Epidermal melanocyte (primary cell): ENCODE data around the gene HOXA3.

ENCODE experiments used
- DNase-seq: peaks from one replicate; pipeline ENCODE4 v3.0.0; 2011; ENCODE audit warnings: low spot score; ENCODE audit not compliant: insufficient read length

HOXA3 gene

GRCh38 chr7:27156508-27156898 is 4.1 kb upstream of the HOXA3 start, which contains the start of gene HOXA7:
Gene HOXA7, minus strand, starts transcription at chr7:27156675. Its CDS starts 130 bp downstream, at chr7:27156545.
- DNase-seq: peak; percentile 89

DNA sequence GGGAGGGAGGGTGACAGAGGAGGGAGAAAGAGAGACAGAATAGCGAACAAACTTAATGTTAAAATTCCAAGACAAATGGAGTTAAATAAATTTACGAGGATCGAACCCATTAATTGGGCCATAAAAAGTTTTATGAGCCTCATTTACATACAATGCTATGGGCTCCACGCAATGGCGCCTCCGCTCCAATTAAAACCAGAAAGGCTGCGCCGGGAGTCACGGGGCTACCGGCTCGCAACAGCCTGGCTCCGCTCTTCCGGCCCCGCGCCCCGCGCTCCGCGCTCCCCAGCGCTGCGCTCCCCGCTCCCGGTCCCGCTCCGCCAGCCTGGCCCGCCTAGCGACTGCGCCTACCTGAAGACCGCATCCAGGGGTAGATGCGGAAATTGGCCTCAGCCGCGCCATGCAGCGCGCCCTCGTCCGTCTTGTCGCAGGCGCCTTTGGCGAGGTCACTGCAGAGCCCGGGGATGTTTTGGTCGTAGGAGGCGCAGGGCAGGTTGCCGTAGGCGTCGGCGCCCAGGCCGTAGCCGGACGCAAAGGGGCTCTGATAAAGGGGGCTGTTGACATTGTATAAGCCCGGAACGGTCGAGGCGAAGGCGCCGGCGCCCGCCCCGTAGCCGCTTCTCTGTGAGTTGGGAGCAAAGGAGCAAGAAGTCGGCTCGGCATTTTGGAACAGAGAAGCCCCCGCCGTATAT is 3.6 kb upstream of the HOXA3 start:
- no peak for DNase-seq

GRCh38 chr7:27154901-27155815 is 2.8 kb upstream of the HOXA3 start:
- DNase-seq: no peak

- no peak for DNase-seq
These were observed 2.0 kb upstream of the HOXA3 start for GRCh38 chr7:27154369-27154768.

- no peak for DNase-seq
These were observed 1.1 kb upstream of the HOXA3 start for GRCh38 chr7:27153526-27153925.

GRCh38 chr7:27152816-27153442 is 546 bp upstream of the HOXA3 start:
- no peak for DNase-seq

- DNase-seq: no peak
These were observed 947 bp downstream of the HOXA3 start for GRCh38 chr7:27151341-27151930.

- DNase-seq: peak; percentile 97
These were observed 1.6 kb downstream of the HOXA3 start for GRCh38 chr7:27150568-27151340.

DNA sequence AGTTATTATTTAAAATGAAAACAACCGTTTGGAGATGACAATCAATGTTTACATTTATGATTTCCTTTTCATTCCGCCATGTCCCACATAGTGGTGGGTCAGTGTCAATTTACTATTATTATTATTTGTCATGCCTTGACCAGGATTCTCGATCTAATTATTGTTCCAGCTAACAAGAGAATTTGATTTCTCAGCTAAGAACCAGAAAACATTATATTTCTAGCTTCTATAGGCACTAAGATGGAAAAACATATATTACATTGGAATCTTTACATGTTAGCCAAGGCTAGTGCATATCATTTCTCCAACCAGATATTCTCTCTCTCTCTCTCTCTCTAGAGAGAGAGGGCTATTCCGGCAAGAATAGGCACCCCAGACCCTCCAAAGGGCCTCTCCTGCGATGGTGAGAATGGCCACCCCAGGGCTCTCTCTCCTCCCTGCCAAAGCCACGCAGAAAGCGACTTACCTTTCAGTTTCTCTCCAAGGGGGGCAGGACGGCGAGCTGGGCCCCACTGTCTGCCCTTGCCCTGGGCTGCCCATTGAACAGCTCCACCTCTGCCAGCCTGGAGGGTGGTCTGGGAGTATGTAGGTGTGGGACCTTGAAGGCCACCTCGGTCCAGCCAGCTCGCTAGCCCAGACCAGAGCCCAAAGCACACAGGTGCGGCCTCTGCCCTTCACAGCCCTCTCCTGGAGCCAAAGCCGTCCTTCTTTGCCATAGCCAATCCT is 2.4 kb downstream of the HOXA3 start:
- DNase-seq: no peak

DNA sequence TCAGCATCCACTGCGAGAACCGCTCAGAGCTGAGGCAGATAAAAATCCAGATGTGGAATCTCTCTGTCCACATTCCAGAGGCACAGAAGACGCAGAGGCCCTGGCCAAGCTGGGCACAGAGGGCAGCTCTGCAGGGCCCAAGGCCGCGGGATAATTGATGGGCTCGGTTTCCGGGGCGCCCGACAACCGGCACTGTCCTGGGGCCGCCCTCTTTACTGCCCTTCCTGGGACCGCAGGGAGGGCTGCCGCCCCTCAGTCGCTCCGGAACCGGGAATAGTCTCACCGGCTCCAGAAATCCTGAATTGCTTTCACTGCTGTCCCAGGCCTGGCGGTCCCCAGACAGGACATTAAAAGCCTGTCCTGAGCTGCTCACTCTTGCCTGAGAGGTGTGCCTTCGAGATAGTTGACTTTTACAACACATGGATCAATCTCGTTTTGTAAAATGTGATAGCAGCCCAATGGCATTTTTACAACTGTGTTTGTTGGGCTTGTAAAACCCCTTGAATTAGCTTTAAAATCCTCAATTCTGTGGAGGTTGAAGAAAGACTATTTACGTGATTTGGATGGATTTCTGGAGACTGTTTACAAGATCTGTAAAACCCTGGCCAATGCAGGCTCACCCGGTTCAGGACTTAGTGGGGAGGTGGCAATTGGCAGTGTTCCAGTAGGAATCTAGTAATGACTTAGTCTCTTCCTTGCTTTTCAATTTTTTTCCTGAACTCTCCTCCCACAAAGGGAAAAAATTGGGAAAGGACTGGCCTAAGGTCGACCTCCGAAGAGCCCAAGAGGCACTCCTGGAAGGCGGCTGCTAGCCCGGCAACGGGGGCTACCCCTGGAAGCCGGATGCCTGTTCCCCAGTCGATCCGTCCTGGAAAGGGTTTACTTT is 3.4 kb downstream of the HOXA3 start:
- no peak for DNase-seq

DNA sequence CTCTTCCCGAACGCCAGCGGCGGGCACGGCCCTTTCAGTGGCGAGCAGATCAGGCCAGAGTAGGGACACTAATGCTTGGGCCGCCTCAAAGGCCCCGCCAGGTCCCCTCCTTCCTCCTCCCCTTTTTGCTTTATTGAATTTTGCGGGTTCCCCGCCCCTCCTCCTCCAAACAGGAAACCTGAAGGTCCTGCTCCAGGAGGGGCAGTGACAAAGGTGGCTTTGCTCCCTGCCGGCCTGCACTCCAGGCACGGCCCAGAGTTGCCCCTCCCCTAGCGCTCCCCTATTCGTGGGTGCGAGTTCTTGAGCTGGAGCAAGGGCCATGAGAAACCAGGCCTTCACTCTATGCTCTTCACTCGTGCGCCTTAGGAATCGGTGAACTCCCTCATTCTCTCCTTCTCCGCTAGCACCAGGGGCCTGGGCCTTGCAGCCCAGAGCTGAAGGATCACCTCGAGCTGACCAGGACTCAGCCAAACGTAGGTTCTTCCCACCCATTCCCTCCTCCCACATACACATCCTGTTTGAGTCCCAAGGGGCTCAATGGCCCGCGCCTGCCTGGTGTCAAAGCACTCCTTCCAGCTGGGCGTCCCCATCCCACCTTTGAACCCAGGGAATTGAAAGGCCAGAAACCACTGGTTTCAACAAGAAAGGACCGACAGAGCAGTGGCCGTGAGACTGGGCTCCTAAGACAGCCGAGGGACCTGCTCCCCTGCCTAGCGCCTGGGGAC is 4.2 kb downstream of the HOXA3 start:
- DNase-seq: no peak

DNA sequence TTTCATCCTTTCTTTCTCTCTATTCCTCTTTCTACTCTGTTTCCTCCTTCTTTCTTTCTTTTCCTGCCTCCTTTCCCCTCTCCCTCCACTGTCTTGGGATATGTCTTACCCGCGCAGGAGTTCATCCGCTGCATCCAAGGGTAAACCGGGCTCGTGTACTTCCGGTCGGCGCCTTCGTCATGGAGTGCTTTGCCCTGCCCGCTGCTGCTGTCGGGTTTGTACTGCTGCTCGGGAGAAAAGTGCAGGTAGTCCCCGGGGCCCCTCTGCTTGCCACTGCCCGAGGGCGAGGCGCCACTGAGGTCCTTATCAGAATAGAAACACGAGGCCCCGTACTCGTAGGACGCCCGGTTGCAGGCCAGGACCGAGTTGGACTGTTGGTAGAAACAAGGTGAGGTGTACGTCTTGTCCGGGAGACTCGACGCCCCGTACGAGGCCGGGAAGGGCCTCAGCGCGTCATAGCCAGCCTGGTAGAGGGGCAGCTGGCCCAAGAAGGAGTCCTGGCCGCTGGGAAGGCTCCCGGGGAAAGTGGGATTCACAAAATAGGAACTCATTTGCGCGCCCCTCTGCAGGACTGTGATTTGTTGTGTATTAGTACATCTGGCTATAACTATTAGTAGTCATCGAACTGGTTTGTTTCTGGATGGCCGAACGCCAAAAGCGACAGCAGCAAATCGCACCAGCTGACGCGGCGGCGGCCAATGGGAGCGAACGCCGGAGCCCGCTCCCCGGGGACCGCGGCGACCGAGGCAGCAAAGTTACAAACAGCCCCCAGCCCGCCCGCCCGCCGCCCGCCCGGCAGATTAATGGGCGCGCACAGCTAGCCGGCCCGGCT is 5.0 kb downstream of the HOXA3 start, which contains the start of gene HOXA6:
TSS of gene HOXA6 (minus strand) at position 576 of the 832 bp plus-strand sequence. CDS start at position 551, 25 bp downstream.
- DNase-seq: no peak

DNA sequence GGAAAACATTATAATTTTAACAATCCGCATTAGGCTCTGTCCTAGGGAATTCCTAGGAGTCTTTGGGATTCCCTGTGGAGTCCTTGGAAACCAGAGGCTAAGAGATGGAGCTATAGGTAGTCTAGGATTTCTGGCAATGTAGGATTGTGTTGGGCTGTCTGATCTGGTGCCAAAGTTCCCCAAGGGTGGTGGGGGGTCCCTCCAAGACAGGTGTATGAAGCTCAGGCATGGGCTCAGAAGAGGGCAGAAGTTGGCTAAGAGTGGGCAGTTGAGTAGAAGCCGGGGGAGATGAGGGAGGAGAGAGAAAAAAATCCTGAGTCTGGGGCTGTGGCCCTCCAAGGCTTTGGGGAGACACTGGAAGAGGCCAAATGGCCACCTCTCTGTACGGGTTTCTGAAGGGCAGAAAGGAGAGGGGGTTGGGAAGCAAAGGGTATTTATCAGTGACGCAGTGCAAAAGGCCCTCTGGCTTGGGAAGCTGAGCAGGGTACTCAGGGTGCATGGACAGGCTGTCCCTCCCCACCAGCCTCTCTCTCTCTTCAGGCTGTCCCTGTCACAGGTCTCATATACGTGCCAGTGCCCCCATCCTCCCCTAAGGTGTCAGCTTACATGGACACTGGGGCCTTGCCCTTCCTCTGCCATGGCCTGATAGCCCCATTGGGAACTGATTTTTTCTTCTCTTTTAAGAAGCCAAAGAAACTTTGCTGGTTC is 5.7 kb downstream of the HOXA3 start:
- no peak for DNase-seq

DNA sequence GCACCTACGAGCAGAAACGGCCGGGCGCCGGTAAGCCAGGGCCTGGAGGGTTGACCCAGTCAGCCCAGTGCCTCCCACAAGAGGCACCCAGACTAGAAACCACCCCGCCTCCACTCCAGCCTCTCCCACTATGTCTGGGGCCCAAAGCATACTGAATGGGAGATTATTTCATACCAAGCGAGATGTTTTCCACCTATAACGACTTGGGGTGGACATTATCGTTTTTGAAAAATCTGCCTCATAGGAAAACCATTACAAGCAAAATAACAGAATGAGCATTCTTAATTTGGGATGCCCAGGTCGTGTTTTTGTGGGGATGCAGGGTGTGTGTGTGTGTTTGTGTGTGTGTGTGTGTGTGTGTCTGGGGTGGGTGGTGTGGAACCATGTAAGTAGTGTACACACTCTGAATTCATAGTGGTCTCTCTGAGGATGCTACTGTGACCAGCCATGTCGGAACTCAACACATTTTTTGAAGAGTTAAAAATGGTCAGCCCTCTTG is 6.4 kb downstream of the HOXA3 start:
- no peak for DNase-seq

DNA sequence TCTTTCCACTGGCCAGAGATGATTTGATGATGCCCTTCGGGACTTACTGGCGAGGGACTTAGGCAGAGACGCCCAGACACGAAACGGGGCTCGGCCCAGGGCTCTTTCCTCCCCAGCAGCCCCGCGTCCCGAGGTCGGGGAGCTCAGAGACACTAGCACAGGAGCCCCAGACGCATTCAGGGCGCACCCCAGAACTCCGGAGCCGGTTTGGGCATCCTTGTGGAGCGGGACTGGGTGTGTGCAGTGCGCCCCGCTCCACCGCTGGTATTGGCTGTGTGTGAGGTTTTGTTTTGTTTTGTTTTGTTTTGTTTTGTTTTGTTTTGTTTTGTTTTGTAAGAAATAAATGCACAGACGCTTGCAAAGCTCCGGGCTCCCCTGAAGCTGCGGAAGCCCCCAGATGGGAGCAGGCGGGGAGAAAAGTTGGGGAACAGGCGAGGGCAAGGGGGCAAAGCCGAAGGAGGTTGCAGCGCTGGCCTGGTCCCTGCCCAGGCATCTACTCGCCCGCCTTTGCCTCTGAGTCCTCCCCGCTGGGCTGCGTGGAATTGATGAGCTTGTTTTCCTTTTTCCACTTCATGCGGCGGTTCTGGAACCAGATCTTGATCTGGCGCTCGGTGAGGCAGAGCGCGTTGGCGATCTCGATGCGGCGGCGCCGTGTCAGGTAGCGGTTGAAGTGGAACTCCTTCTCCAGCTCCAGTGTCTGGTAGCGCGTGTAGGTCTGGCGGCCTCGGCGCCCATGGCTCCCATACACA is 7.0 kb downstream of the HOXA3 start:
- DNase-seq: no peak

DNA sequence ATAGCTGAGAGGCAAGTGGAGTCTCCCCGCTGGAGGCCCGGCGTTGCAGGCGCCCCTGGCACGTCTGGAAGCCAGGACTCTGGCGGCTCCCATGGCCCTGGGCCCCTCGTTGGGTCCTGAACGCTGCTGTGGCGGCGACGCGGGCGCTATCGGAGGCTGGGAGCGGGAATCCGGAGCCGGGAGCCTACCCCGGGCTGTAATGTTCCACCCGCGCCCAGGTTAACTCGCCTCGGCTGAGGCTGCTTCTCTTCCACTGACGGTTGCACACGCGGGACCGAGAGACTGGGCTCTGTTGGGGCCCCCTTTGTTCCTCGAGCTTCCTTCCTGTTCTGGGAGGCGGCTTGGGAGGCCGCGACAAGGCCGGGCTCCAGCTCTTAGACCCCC is 7.6 kb downstream of the HOXA3 start:
- no peak for DNase-seq
